GM13977 (cell line): ENCODE results near the gene SNTG2.

Experiments
- DNase-seq: peaks from one replicate; pipeline ENCODE4 v3.0.0; 2012; ENCODE audit warnings: low spot score
- in situ Hi-C: fragments of 300-500 bp; cut with MboI; formaldehyde crosslinking; loops from one replicate; pipeline ENCODE4 v1.12.0; 2022; ENCODE audit warnings: low sequenced_read_pairs, low pct_unique_long_range_greater_than_20kb, mixed read lengths, inconsistent platforms; ENCODE audit not compliant: unreplicated experiment
- TF ChIP-seq, protein P1 (sequence below): IDR thresholded peaks from 2 replicates; pipeline ENCODE4 v1.5.1; 2012; ENCODE audit warnings: mild to moderate bottlenecking, control low read depth; ENCODE audit not compliant: insufficient read depth; ENCODE audit errors: extremely low read depth, missing control alignments

The SNTG2 gene

DNA sequence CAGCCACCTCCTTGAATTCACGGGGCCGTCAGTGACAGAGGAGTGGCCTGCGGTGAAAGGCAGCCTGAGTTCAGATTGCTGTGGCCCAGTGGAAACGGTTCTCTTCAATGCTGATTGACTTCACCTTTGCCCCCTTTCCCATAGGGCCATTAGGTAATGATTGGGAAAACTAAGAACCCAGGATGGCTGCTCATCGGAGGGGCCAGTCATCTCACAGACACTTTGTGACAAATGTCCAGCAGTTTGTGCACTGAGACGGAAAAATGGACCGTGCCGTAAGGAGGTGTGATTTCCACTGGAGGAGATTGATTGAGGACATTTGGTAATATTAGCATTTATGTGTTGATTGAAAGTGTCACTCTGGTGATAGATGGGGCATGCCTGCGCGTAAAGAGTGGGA, 402.9 kb downstream of the SNTG2 start:
- TF ChIP-seq, protein P1, sequence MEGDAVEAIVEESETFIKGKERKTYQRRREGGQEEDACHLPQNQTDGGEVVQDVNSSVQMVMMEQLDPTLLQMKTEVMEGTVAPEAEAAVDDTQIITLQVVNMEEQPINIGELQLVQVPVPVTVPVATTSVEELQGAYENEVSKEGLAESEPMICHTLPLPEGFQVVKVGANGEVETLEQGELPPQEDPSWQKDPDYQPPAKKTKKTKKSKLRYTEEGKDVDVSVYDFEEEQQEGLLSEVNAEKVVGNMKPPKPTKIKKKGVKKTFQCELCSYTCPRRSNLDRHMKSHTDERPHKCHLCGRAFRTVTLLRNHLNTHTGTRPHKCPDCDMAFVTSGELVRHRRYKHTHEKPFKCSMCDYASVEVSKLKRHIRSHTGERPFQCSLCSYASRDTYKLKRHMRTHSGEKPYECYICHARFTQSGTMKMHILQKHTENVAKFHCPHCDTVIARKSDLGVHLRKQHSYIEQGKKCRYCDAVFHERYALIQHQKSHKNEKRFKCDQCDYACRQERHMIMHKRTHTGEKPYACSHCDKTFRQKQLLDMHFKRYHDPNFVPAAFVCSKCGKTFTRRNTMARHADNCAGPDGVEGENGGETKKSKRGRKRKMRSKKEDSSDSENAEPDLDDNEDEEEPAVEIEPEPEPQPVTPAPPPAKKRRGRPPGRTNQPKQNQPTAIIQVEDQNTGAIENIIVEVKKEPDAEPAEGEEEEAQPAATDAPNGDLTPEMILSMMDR, result no peak
- in situ Hi-C loops, result no loop called here
- DNase-seq, result no peak

DNA sequence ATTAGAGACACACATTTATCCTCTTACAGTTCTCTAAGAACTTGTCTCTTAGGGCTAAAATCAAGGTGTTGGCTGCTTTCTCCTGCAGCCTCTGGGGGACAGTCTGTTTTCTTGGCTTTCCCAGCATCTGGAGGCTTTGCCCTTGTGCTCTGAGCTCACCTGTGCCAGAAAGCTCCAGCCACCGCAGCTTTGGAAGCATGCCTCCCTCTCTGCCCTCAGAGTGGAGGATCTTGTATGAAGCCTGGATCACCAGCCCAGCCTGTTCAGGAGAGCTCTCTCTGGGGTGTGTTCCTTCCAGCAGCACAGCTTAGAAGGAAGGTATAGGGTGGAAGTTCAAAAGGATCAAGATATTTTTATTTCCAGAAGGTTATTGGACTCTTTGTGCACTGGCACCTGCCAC, 409.5 kb downstream of the SNTG2 start:
- TF ChIP-seq, protein P1, result no peak
- DNase-seq, result no peak
- in situ Hi-C loops, result no loop called here

DNA sequence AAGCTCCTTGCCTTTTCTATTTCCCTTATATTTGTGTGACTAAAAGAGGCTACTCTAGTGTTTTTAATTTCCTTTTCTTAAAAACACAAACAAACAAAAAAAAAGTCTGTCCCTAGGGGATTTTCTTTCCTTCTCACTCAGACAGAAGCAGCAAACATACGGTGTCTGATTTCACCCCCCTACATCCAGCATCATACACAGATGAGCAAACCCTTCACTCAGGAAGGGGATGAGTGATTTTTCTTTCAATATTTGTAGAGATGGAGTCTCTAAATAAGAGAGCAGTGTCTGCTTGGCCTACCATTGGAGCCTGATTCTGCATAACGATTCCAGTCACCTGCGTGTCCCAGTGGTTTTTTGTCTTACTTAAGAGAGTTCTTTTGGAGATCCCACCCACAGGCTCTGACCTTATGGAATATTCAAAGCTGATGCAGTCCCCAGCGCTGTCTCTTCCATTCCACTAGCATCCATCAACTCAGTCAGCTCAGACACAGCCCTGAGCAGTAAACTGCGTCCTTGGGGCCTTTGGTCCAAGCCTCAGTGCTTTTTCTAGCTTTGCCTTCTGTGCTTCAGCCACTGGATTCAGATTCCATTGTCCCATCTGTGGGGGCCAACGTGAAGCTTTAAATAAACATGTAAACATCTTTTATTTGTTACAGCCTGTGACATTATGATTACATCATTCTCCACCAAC, 410.1 kb downstream of the SNTG2 start:
- in situ Hi-C loops, result no loop called here
- TF ChIP-seq, protein P1, result no peak
- no peak for DNase-seq

DNA sequence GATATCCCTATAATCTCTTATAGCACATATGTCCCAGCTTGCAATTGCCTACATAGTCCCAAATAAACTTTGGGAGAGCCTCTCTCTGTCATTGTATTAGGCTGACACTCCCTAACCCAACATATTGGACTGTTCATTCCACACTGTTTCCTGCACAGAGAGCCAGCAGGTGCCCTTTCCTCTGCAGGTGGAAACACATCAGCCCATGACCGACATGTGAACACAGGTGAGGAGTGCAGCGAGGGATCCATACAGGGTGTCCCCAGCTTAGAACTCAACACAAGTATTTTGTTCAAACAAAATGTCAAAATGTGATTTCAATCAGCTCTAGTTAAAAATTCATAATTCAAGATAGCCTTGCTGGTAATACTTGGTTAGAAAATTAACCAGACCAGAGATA, 412.7 kb downstream of the SNTG2 start:
- TF ChIP-seq, protein P1, result no peak
- in situ Hi-C loops, result no loop called here
- no peak for DNase-seq

DNA sequence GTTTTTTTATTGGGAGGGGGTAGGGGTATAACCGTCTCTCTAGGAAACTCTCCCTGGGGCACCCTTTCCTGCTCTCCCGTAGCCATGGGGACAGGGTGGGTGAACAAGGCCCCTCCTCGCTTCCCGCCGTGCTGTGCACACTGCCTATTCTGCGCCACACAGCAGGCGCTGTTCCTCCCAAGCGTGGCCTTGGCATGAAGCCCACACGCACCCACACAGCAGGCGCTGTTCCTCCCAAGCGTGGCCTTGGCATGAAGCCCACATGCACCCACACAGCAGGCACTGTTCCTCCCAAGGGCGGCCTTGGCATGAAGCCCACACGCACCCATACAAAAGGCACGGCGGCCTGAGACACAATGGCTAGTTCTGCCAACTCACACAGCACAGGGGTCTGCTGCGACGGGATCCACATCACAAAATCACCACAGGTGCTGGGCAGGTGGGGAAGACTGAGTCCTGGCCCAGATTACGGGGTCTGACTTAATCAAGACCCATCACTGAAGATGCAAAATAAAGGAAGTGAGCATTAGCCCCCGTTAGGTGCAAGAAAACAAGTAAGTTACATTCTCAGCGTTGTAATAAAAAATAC, 416.0 kb downstream of the SNTG2 start:
- TF ChIP-seq, protein P1, result no peak
- in situ Hi-C loops, result no loop called here
- no peak for DNase-seq

DNA sequence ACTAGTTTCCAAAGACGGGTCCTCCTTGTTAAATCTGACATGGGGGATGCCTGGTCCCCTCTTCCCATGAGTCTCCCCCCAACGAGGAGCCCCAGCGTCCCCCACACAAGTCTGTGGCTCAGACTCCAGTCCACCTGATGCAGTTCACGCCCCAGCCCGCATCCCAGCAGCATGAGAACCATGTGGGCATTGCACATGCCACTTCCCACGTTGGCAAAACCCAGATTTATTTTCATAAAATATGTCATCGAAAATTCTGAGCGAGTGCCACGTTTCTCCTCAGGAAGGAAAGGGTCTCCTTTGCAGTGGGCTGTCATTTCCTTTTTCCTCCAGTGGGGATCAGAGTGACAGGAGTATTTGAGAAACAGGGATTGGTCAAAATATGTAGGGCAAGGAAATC, 417.0 kb downstream of the SNTG2 start:
- TF ChIP-seq, protein P1, result no peak
- DNase-seq, result no peak
- in situ Hi-C loops, result no loop called here
